HG02852 (cell line): ENCODE data around the gene CDH23.

ENCODE experiments used
- ATAC-seq: cut with Tn5 transposase; IDR thresholded peaks from one replicate; pipeline ENCODE4 v1.9.1; 2021; ENCODE audit warnings: mild to moderate bottlenecking, moderate library complexity; ENCODE audit not compliant: unreplicated experiment

Gene CDH23

DNA sequence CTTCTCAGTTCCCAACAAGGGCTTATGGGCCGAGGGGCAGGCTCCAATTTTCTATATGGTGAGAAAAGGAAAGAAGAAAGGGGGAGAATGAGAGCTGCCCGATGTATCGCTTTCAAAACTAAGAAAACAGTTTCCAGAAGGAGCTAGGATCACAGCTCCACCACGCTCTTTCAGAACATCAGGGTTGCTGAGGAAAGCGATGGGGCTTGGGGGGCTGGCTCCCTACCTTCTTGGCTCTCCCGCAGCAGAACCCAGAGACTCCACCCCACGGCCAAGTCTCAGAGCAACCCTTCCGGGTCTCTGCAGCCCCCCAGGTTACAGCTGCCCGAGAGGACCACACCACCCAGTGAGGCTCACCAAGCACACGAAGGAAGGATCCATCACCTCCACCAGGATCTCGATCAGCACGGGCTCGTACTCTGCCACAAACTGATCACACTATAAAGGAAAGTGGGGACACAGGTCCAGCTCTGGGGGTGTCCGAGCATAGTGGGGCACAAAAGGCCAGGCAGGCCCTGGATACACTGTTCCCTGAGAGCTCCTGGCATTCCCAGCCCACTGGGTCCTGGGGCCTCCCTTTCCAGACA, 422.0 kb downstream of the CDH23 start:
- no peak for ATAC-seq

DNA sequence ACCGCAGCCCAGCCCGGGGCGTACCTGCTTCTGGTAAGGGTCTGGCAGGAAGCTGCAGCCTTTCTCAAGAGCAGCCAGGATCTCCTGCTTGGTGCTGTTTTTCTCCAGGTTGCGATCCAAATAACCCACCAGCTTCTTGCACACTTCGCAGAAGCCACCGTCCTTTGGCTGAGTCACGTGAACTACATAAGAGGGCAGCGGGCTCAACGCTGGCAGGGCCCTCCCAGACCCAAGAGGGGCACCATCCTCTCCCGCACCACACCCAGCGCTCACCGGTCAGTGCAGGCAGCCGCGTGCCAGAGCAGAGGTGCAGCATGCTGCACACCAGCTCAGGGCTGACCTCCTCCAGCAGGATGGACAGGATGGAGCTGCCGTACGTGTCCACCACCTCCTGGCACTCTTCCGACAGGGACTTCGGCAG, 422.7 kb downstream of the CDH23 start:
- no peak for ATAC-seq

DNA sequence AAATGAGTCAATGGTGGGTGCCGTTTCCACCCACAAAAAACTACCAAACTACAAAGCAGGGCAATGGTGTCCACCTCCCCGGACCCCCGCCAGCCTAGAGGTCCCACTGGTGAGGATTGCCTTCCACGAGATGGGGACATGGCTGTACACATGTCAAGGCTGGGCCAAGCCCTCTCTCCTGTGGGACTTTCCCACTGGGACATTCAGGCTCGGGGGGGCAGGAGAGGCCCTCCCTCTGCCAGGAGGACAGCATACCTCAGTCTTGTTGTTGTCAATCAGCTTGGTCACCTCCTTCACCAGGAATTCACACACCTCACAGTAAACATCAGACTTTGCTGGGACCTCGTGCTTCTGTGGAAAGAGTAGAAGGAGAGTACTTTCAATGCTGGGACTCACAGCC, 423.3 kb downstream of the CDH23 start:
- no peak for ATAC-seq

GRCh38 chr10:71820966-71821365, 424.2 kb downstream of the CDH23 start:
- no peak for ATAC-seq

GRCh38 chr10:71821909-71822763, 425.4 kb downstream of the CDH23 start:
- no peak for ATAC-seq

- ATAC-seq, result no peak
These were observed 426.6 kb downstream of the CDH23 start for GRCh38 chr10:71823356-71823755.

- ATAC-seq, result no peak
These were observed 427.6 kb downstream of the CDH23 start for GRCh38 chr10:71824333-71824732.

- ATAC-seq, result no peak
These were observed 428.5 kb downstream of the CDH23 start for GRCh38 chr10:71825217-71825616.

GRCh38 chr10:71827852-71828251, 431.1 kb downstream of the CDH23 start:
- no peak for ATAC-seq

GRCh38 chr10:71828702-71829101, 432.0 kb downstream of the CDH23 start:
- no peak for ATAC-seq

GRCh38 chr10:71829171-71829570, 432.5 kb downstream of the CDH23 start:
- ATAC-seq, result no peak

- ATAC-seq, result no peak
These were observed 433.2 kb downstream of the CDH23 start for GRCh38 chr10:71829896-71830295.

GRCh38 chr10:71830726-71831125, 434.0 kb downstream of the CDH23 start:
- no peak for ATAC-seq

- ATAC-seq, result no peak
These were observed 435.2 kb downstream of the CDH23 start for GRCh38 chr10:71831646-71832552.

- ATAC-seq, result no peak
These were observed 436.2 kb downstream of the CDH23 start for GRCh38 chr10:71832967-71833366.

DNA sequence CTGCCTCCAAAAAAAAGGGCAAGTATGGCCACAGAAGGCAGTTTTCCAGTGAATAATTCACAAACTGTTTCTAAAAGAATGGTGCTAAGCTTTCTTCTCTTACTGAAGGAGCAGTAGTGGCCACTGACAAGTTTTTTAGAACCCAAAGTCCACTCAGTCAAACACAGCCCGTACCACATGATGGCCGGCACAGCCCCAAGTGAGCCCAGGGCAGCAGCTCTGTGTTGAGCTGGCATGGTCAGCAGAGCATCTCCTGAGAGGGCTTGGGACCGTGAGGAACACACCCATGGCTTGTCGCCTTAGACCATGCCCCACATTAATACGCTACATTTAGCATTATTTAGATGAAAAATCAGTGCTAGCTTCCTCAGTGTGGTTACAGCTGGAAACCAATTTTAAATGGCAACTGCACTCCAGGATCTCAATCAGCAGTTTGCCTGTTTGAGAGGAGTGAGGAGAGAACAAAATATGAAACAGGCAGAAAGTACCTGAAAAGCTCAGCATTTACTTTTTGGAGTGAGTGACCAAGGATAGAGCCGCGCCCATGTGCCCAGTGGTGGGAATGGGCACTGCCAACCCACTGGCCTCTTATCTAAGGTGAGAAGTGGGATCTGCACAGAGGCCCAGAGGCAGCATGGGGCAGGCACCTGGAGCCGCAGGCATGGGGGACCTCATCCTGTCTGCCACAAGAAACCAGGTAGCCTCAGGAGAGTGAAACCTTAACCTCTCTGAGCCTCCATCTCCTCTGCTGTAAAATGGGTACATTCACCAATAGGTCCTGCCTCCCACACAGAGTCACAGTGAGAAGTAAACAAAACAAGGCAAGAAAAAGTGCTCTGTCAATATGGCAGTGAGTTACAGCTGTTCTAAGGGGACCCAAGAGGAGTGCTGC, 437.0 kb downstream of the CDH23 start:
- ATAC-seq, result no peak

DNA sequence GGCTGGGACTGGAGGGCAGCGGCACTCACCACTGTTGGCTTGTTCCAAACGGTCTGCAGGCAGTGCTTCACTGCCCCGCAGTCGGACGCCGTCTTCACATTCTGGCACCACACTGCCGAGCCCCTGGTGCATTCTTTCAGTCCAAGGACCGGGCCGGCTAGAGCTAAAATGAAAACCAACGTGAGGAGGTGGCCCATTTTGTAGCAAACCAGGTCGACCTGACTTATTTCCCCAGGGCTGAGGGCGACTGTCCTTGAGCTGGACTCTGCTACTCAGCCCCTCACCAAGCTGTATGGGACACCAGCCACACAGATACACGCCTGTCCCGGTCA, 437.6 kb downstream of the CDH23 start:
- ATAC-seq, result no peak

GRCh38 chr10:71835671-71836595, 439.2 kb downstream of the CDH23 start:
- ATAC-seq, result peak; percentile 87

DNA sequence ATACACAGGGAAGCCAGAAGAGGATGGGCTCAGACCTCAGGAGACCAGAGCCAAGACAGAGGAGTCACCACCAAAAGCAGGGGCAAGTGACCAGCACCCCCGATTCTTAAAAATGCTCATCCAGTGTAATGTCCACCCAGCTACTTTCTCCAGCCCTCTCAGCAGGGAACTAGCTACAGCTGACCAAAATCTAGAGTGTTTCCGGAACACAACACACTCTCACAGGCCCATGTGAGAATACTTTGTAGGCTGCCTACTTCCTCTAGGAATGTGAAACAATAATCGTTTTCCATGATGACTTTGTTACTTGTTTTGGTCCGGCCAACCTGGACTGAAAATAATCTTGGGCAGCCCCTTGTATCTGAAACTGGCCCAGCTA, 439.9 kb downstream of the CDH23 start:
- peak; percentile 25 for ATAC-seq
